ENCODE measurements around the gene SLC25A46. TPM values are rescaled to one million over a fixed set of nuclear protein-coding genes. Genes with fewer than 3 reads are reported as not detected.

Gene SLC25A46
- total and polyA plus RNA-seq, 7 donors: 25.7 to 71.7 (median 51.6) TPM

- H3K36me3 ChIP-seq: peaks cover 0 to 66% (median 5%) of the 10 kb centered on the region in 4 donors
- no peak overlapping the region for H3K27ac ChIP-seq
- H3K27me3 ChIP-seq: no peaks in the 10 kb centered on the region
- intact Hi-C loops (cut with DNase I): no loop called here
- DNase-seq: no peak
- TF ChIP-seq EP300 (IDR thresholded peaks at IDR 0.05) (no peak), POLR2AphosphoS5 (IDR thresholded peaks at IDR 0.05) (no peak), POLR2A (IDR thresholded peaks at IDR 0.05) (no peak), CTCF (IDR thresholded peaks at IDR 0.05) (no peak)
- no peaks in the 10 kb centered on the region for H3K4me1 ChIP-seq
- 87 to 92% methylated on average over 2 of the region's 2 CpGs for WGBS, 2 donors
- no peak overlapping the region for H3K4me3 ChIP-seq
- H3K9me3 ChIP-seq: no peaks in the 10 kb centered on the region
Observed at GRCh38 chr5:110753600-110753999, 14.8 kb downstream of the SLC25A46 start.

- Histone ChIP-seq H3K27me3 (no peaks in the 10 kb centered on the region), H3K9me3 (no peaks in the 10 kb centered on the region), H3K4me1 (no peaks in the 10 kb centered on the region), H3K36me3 (peaks cover 0 to 63% (median 5%) of the 10 kb centered on the region in 4 donors), H3K27ac (no peak overlapping the region), H3K4me3 (no peak overlapping the region)
- no peak for DNase-seq
- TF ChIP-seq EP300 (IDR thresholded peaks at IDR 0.05) (no peak), POLR2A (IDR thresholded peaks at IDR 0.05) (no peak), POLR2AphosphoS5 (IDR thresholded peaks at IDR 0.05) (no peak)
- intact Hi-C loops (cut with DNase I): no loop called here
Observed at GRCh38 chr5:110754181-110754580, 15.4 kb downstream of the SLC25A46 start.

GRCh38 chr5:110757118-110757729 is 18.4 kb downstream of the SLC25A46 start:
- H3K27ac ChIP-seq: no peak overlapping the region
- no peak overlapping the region for H3K4me3 ChIP-seq
- TF ChIP-seq CTCF (IDR thresholded peaks at IDR 0.05): peak; percentile 33 to 75 (median 57)
- TF ChIP-seq POLR2A (IDR thresholded peaks at IDR 0.05): no peak
- DNase-seq: no peak
- no peaks in the 10 kb centered on the region for H3K9me3 ChIP-seq
- peaks cover 0 to 69% (median 17%) of the 10 kb centered on the region in 4 donors for H3K36me3 ChIP-seq
- H3K4me1 ChIP-seq: no peaks in the 10 kb centered on the region
- H3K27me3 ChIP-seq: no peaks in the 10 kb centered on the region
- 51 to 57% methylated on average over 4 of the region's 4 CpGs for WGBS, 2 donors
- intact Hi-C loops (cut with DNase I): loop anchor here (5.0 kb wide), 1 partner anchor 335 kb away; the partner anchor contains the start of gene WDR36

- Histone ChIP-seq H3K36me3 (peaks cover 0 to 67% (median 22%) of the 10 kb centered on the region in 4 donors), H3K27me3 (no peaks in the 10 kb centered on the region), H3K27ac (no peak overlapping the region), H3K4me1 (no peaks in the 10 kb centered on the region), H3K9me3 (no peaks in the 10 kb centered on the region), H3K4me3 (no peak overlapping the region)
- TF ChIP-seq CTCF (IDR thresholded peaks at IDR 0.05): no peak
- no peak for TF ChIP-seq EP300 (IDR thresholded peaks at IDR 0.05)
- no peak for TF ChIP-seq POLR2AphosphoS5 (IDR thresholded peaks at IDR 0.05)
- TF ChIP-seq POLR2A (IDR thresholded peaks at IDR 0.05): no peak
- WGBS, 2 donors: 94 to 97% methylated on average over 1 of the region's 1 CpG
- DNase-seq: no peak
- intact Hi-C loops (cut with DNase I): no loop called here
Observed at GRCh38 chr5:110760158-110760557, 21.4 kb downstream of the SLC25A46 start.

- no peak for DNase-seq
- H3K4me3 ChIP-seq: no peak overlapping the region
- intact Hi-C loops (cut with DNase I): no loop called here
Observed at GRCh38 chr5:110768138-110768860, 29.5 kb downstream of the SLC25A46 start.

More at GRCh38 chr5:110768138-110768860, 29.5 kb downstream of the SLC25A46 start:
- TF ChIP-seq EP300 (IDR thresholded peaks at IDR 0.05) (no peak), POLR2A (IDR thresholded peaks at IDR 0.05) (no peak), POLR2AphosphoS5 (IDR thresholded peaks at IDR 0.05) (no peak), CTCF (IDR thresholded peaks at IDR 0.05) (no peak)
- peaks cover 0 to 6% (median 0%) of the 10 kb centered on the region in 4 donors for H3K4me1 ChIP-seq
- H3K27ac ChIP-seq: no peak overlapping the region
- 59 to 72% methylated on average over 4 of the region's 4 CpGs for WGBS, 2 donors
- H3K36me3 ChIP-seq: peaks cover 0 to 2% (median 0%) of the 10 kb centered on the region in 4 donors
- H3K9me3 ChIP-seq: no peaks in the 10 kb centered on the region
- no peaks in the 10 kb centered on the region for H3K27me3 ChIP-seq
